ENCODE data around the gene CTNNA2.

The CTNNA2 gene

DNA sequence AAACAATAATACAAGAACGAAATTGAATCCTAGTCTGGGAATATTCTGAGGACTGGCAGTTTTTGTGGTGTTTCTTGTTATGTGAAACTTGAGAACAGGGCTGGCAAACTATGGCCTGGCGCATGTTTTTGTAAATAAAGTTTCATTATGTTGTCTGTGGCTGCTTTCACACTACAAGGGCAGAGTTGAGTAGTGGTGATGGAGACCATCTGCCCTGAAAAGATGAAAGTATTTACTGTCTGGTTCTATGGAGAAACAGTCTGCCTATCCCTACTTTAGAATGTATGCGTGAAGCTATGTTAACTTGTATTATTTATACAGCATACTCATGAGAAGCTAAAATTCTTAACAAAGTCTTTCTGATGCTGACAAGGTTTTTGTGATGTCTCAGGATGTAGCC, 439.8 kb downstream of the CTNNA2 start:
- no peak overlapping the region for H3K4me2 ChIP-seq (ENCODE audit: insufficient read depth, low read length)
- H3K79me2 ChIP-seq (ENCODE audit: insufficient read depth, low read length): no peaks in the 10 kb centered on the region
- no peaks in the 10 kb centered on the region for H3K4me1 ChIP-seq (ENCODE audit: insufficient read depth, low read length)
- TF ChIP-seq, protein P1, sequence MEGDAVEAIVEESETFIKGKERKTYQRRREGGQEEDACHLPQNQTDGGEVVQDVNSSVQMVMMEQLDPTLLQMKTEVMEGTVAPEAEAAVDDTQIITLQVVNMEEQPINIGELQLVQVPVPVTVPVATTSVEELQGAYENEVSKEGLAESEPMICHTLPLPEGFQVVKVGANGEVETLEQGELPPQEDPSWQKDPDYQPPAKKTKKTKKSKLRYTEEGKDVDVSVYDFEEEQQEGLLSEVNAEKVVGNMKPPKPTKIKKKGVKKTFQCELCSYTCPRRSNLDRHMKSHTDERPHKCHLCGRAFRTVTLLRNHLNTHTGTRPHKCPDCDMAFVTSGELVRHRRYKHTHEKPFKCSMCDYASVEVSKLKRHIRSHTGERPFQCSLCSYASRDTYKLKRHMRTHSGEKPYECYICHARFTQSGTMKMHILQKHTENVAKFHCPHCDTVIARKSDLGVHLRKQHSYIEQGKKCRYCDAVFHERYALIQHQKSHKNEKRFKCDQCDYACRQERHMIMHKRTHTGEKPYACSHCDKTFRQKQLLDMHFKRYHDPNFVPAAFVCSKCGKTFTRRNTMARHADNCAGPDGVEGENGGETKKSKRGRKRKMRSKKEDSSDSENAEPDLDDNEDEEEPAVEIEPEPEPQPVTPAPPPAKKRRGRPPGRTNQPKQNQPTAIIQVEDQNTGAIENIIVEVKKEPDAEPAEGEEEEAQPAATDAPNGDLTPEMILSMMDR (IDR thresholded peaks at IDR 0.05; ENCODE audit: borderline replicate concordance, extremely low read depth, low read length, poor library complexity, severe bottlenecking): no peak
- TF ChIP-seq EZH2 (IDR thresholded peaks at IDR 0.05; ENCODE audit: borderline replicate concordance, low read depth, low read length, severe bottlenecking): no peak
- H2AFZ ChIP-seq (ENCODE audit: low read depth, low read length): no peak overlapping the region
- no peaks in the 10 kb centered on the region for H3K9me3 ChIP-seq (ENCODE audit: insufficient read depth, low read length, severe bottlenecking)
- H4K20me1 ChIP-seq (ENCODE audit: insufficient read depth, low read length): no peaks in the 10 kb centered on the region; the same call in 1 of the 2 replicates
- H3K4me3 ChIP-seq (ENCODE audit: low read depth in 1 of 2, low read length in 2 of 2): no peak overlapping the region
- DNase-seq (no peak), ATAC-seq (ENCODE audit: insufficient read depth, low read depth) (no peak)
- H3K27ac ChIP-seq (ENCODE audit: low read length): no peak overlapping the region
- no peaks in the 10 kb centered on the region for H3K36me3 ChIP-seq (ENCODE audit: insufficient read depth, low read length)
- no peaks in the 10 kb centered on the region for H3K27me3 ChIP-seq (ENCODE audit: insufficient read depth, low read length, poor library complexity)
- H3K9ac ChIP-seq (ENCODE audit: low read depth, low read length): no peak overlapping the region

DNA sequence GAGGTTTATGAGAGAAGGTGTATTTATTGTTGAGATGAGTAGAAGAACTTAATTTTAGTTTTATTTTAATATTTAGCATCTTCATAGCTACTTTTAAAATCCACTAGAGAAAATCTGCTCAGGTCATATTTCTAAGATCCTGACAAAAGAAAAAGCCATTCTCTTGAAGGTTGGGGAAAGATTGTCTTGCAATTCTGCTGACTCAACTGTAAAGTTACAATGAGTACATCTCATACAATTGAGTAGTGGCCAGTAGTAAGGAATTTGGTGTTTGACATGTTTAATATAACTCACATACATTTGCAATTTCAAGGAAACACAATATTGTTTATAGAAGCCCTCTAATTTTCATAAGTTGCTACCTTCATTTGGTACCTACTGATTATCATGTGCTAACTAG, 447.2 kb downstream of the CTNNA2 start:
- Histone ChIP-seq H4K20me1 (ENCODE audit: insufficient read depth, low read length) (no peaks in the 10 kb centered on the region), H3K36me3 (ENCODE audit: insufficient read depth, low read length) (no peaks in the 10 kb centered on the region), H3K9me3 (ENCODE audit: insufficient read depth, low read length, severe bottlenecking) (no peaks in the 10 kb centered on the region), H3K27me3 (ENCODE audit: insufficient read depth, low read length, poor library complexity) (no peaks in the 10 kb centered on the region), H2AFZ (ENCODE audit: low read depth, low read length) (no peak overlapping the region), H3K27ac (ENCODE audit: low read length) (no peak overlapping the region), H3K4me2 (ENCODE audit: insufficient read depth, low read length) (no peak overlapping the region), H3K79me2 (ENCODE audit: insufficient read depth, low read length) (no peaks in the 10 kb centered on the region), H3K9ac (ENCODE audit: low read depth, low read length) (no peak overlapping the region), H3K4me3 (ENCODE audit: low read depth in 1 of 2, low read length in 2 of 2) (no peak overlapping the region), H3K4me1 (ENCODE audit: insufficient read depth, low read length) (no peaks in the 10 kb centered on the region)
- TF ChIP-seq, protein P1 (IDR thresholded peaks at IDR 0.05; ENCODE audit: borderline replicate concordance, extremely low read depth, low read length, poor library complexity, severe bottlenecking): no peak
- no peak for TF ChIP-seq EZH2 (IDR thresholded peaks at IDR 0.05; ENCODE audit: borderline replicate concordance, low read depth, low read length, severe bottlenecking)
- ATAC-seq (ENCODE audit: insufficient read depth, low read depth) (no peak), DNase-seq (no peak)

DNA sequence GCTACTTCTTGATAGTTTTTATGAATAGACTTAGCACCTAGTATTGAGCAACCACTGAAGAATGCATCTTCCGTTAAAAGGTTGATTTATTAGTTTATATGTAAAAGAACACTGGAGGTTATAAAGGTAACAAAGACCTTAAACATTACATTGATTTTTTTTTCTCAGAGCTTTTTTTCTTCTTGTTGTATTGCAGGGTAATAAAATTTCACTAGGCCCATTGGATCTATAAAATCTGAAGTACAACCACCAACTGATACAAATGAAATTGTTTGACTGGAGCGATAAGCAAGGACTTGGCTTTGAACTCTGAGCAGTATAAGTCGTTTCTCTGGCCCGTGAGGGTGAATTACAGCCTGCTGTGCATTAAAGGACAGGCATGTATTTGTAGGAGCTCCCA, 447.7 kb downstream of the CTNNA2 start:
- H3K27ac ChIP-seq (ENCODE audit: low read length): no peak overlapping the region
- no peaks in the 10 kb centered on the region for H3K9me3 ChIP-seq (ENCODE audit: insufficient read depth, low read length, severe bottlenecking)
- no peaks in the 10 kb centered on the region for H3K27me3 ChIP-seq (ENCODE audit: insufficient read depth, low read length, poor library complexity)
- H3K36me3 ChIP-seq (ENCODE audit: insufficient read depth, low read length): no peaks in the 10 kb centered on the region
- H3K4me1 ChIP-seq (ENCODE audit: insufficient read depth, low read length): no peaks in the 10 kb centered on the region
- DNase-seq (no peak), ATAC-seq (ENCODE audit: insufficient read depth, low read depth) (no peak)
- no peak for TF ChIP-seq EZH2 (IDR thresholded peaks at IDR 0.05; ENCODE audit: borderline replicate concordance, low read depth, low read length, severe bottlenecking)
- TF ChIP-seq, protein P1 (IDR thresholded peaks at IDR 0.05; ENCODE audit: borderline replicate concordance, extremely low read depth, low read length, poor library complexity, severe bottlenecking): no peak
- H3K9ac ChIP-seq (ENCODE audit: low read depth, low read length): no peak overlapping the region
- no peak overlapping the region for H3K4me3 ChIP-seq (ENCODE audit: low read depth in 1 of 2, low read length in 2 of 2)
- H4K20me1 ChIP-seq (ENCODE audit: insufficient read depth, low read length): no peaks in the 10 kb centered on the region
- H3K79me2 ChIP-seq (ENCODE audit: insufficient read depth, low read length): no peaks in the 10 kb centered on the region
- H2AFZ ChIP-seq (ENCODE audit: low read depth, low read length): no peak overlapping the region
- H3K4me2 ChIP-seq (ENCODE audit: insufficient read depth, low read length): no peak overlapping the region

DNA sequence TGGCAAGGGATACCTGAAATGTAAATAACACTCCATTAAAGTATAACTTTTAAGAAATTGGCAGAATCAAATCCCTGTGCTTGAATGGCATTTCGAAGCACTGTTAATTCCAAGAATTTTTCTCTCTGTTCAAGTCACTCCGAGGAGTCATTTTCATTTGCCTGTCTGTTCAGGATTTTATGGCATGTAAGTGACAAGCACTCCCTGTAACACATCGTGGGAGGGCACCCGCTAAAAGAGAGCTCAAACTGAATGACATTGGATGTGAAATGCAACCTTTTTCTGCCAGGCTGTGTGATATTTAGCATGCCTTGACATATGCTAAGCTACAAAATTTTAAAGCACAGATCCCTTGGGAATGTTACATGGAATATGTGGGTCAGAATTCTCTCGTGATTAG, 452.1 kb downstream of the CTNNA2 start:
- no peak overlapping the region for H3K4me2 ChIP-seq (ENCODE audit: insufficient read depth, low read length)
- H3K36me3 ChIP-seq (ENCODE audit: insufficient read depth, low read length): no peaks in the 10 kb centered on the region
- no peaks in the 10 kb centered on the region for H4K20me1 ChIP-seq (ENCODE audit: insufficient read depth, low read length)
- H2AFZ ChIP-seq (ENCODE audit: low read depth, low read length): no peak overlapping the region
- no peak overlapping the region for H3K27ac ChIP-seq (ENCODE audit: low read length)
- no peaks in the 10 kb centered on the region for H3K79me2 ChIP-seq (ENCODE audit: insufficient read depth, low read length)
- H3K4me1 ChIP-seq (ENCODE audit: insufficient read depth, low read length): no peaks in the 10 kb centered on the region
- TF ChIP-seq, protein P1 (IDR thresholded peaks at IDR 0.05; ENCODE audit: borderline replicate concordance, extremely low read depth, low read length, poor library complexity, severe bottlenecking): no peak
- TF ChIP-seq EZH2 (IDR thresholded peaks at IDR 0.05; ENCODE audit: borderline replicate concordance, low read depth, low read length, severe bottlenecking): no peak
- H3K4me3 ChIP-seq (ENCODE audit: low read depth in 1 of 2, low read length in 2 of 2): no peak overlapping the region
- no peak for DNase-seq
- H3K27me3 ChIP-seq (ENCODE audit: insufficient read depth, low read length, poor library complexity): no peaks in the 10 kb centered on the region
- H3K9me3 ChIP-seq (ENCODE audit: insufficient read depth, low read length, severe bottlenecking): no peaks in the 10 kb centered on the region
- ATAC-seq (ENCODE audit: insufficient read depth, low read depth): no peak
- H3K9ac ChIP-seq (ENCODE audit: low read depth, low read length): no peak overlapping the region
